HPDE6-E6E7 (cell line): ENCODE measurements around the gene MFN2.

Source experiments
- DNase-seq: peaks from one replicate; pipeline ENCODE4 v3.0.0; 2011; ENCODE audit warnings: missing footprints; ENCODE audit errors: extremely low spot score

The MFN2 gene

GRCh38 chr1:11960276-11960675 lies 20.0 kb upstream of the MFN2 start:
- DNase-seq, result no peak

GRCh38 chr1:11960715-11961114 lies 19.5 kb upstream of the MFN2 start:
- no peak for DNase-seq

- DNase-seq, result no peak
These were observed 19.0 kb upstream of the MFN2 start for GRCh38 chr1:11961230-11961629.

- no peak for DNase-seq
These were observed 16.6 kb upstream of the MFN2 start for GRCh38 chr1:11963622-11964021.

- DNase-seq, result no peak
These were observed 15.6 kb upstream of the MFN2 start for GRCh38 chr1:11964656-11965055.

- peak; percentile 79 for DNase-seq
These were observed 13.2 kb upstream of the MFN2 start for GRCh38 chr1:11967028-11967547.

- no peak for DNase-seq
These were observed 9.6 kb upstream of the MFN2 start for GRCh38 chr1:11970441-11971185.

GRCh38 chr1:11977625-11978024 lies 2.6 kb upstream of the MFN2 start:
- DNase-seq, result no peak

- DNase-seq, result no peak
These were observed 1.9 kb upstream of the MFN2 start for GRCh38 chr1:11978301-11978700.

- no peak for DNase-seq
These were observed 1.0 kb upstream of the MFN2 start for GRCh38 chr1:11979028-11979850.

GRCh38 chr1:11980676-11980972 lies 380 bp downstream of the MFN2 start:
- DNase-seq, result peak; percentile 17

- peak; percentile 93 for DNase-seq
These were observed 1.2 kb downstream of the MFN2 start for GRCh38 chr1:11981378-11982009.

- DNase-seq, result peak; percentile 76
These were observed 1.8 kb downstream of the MFN2 start for GRCh38 chr1:11982010-11982392.

GRCh38 chr1:11984121-11984520 lies 3.9 kb downstream of the MFN2 start:
- DNase-seq, result no peak

GRCh38 chr1:11984576-11984975 lies 4.3 kb downstream of the MFN2 start:
- no peak for DNase-seq

- DNase-seq, result no peak
These were observed 4.9 kb downstream of the MFN2 start for GRCh38 chr1:11985171-11985570.

- DNase-seq, result no peak
These were observed 5.6 kb downstream of the MFN2 start for GRCh38 chr1:11985851-11986250.

- no peak for DNase-seq
These were observed 9.4 kb downstream of the MFN2 start for GRCh38 chr1:11989669-11990068.

GRCh38 chr1:11990303-11991032 lies 10.2 kb downstream of the MFN2 start:
- DNase-seq, result no peak

- DNase-seq, result no peak
These were observed 11.9 kb downstream of the MFN2 start for GRCh38 chr1:11991969-11992676.

- DNase-seq, result no peak
These were observed 17.0 kb downstream of the MFN2 start for GRCh38 chr1:11997081-11997850.
